Uterus (tissue), 4 donors: Measurements from ENCODE around the gene PARD3. TPM values are rescaled to one million over a fixed set of nuclear protein-coding genes. Genes with fewer than 3 reads are reported as not detected.

Source experiments
- DNase-seq, 2 donors: peaks; one replicate each; pipeline ENCODE4 v3.0.0-alpha.2; 2019 to 2020
- H3K27ac ChIP-seq, 2 donors: fragments of 200-600 bp; sonication (generic); 1 replicate in 1 of 2; 2 replicates in 1 of 2; pipeline ENCODE4 v1.5.1; 2016 to 2018
- H3K27me3 ChIP-seq, 2 donors: fragments of 200-600 bp; sonication (generic); one replicate each; pipeline ENCODE4 v1.5.1; 2018 to 2019; ENCODE audit warnings: control low read depth in 1 of 2
- H3K36me3 ChIP-seq, 2 donors: fragments of 200-600 bp; sonication (generic); one replicate each; pipeline ENCODE4 v1.5.1; 2019; ENCODE audit warnings: control low read depth in 1 of 2
- H3K4me1 ChIP-seq, 2 donors: fragments of 200-600 bp; sonication (generic); one replicate each; pipeline ENCODE4 v1.5.1; 2018 to 2019; ENCODE audit warnings: control low read depth in 1 of 2
- H3K4me3 ChIP-seq, 2 donors: fragments of 200-600 bp; sonication (generic); 1 replicate in 1 of 2; 2 replicates in 1 of 2; pipeline ENCODE4 v1.5.1; 2018 to 2019; ENCODE audit warnings: mild to moderate bottlenecking in 1 of 2
- H3K9me3 ChIP-seq, 2 donors: fragments of 200-600 bp; sonication (generic); one replicate each; pipeline ENCODE4 v1.5.1; 2019; ENCODE audit warnings: control low read depth in 1 of 2
- POLR2A ChIP-seq, 2 donors: fragments of 450-650 bp; IDR thresholded peaks; one replicate each; pipeline ENCODE4 v1.6.1; 2016; ENCODE audit warnings: antibody characterized with exemption in 2 of 2, mild to moderate bottlenecking in 1 of 2, moderate library complexity in 1 of 2
- intact Hi-C: fragments of 100-400 bp; cut with DNase I; formaldehyde crosslinking; loops from one replicate; pipeline ENCODE4 v1.15.1; 2023; ENCODE audit warnings: low total_unique reads
- total RNA-seq, 4 donors: library from RNA; depleted of rRNA in 3 of 4; stranded (reverse); fragments of >200 nt in 3 of 4; gene quantifications; one replicate each; pipeline versions ENCODE4 v1.1.0 to v1.2.4, GENCODE V29; 2014 to 2023
- TF ChIP-seq, protein P1 (sequence below), 4 experiments: fragments of 200-600 bp in 2 of 4; fragments of 450-650 bp in 2 of 4; sonication (generic) in 2 of 4; IDR thresholded peaks; one replicate each; pipeline ENCODE4 v1.5.1; 2016 to 2019; ENCODE audit warnings: antibody characterized with exemption in 4 of 4, mild to moderate bottlenecking in 2 of 4, moderate library complexity in 1 of 4
- donor health status: DM: yes; HTN: yes; CAD: no.

The PARD3 gene
- total RNA-seq, 4 donors from 2014 or later = 42.1 to 96.1 (median 51.5) TPM

- Histone ChIP-seq H3K9me3 (no peaks in the 10 kb centered on the region), H3K36me3 (no peaks in the 10 kb centered on the region), H3K4me3 (no peak overlapping the region), H3K27ac (no peak overlapping the region), H3K4me1 (no peaks in the 10 kb centered on the region), H3K27me3 (no peaks in the 10 kb centered on the region)
- TF ChIP-seq, protein P1, sequence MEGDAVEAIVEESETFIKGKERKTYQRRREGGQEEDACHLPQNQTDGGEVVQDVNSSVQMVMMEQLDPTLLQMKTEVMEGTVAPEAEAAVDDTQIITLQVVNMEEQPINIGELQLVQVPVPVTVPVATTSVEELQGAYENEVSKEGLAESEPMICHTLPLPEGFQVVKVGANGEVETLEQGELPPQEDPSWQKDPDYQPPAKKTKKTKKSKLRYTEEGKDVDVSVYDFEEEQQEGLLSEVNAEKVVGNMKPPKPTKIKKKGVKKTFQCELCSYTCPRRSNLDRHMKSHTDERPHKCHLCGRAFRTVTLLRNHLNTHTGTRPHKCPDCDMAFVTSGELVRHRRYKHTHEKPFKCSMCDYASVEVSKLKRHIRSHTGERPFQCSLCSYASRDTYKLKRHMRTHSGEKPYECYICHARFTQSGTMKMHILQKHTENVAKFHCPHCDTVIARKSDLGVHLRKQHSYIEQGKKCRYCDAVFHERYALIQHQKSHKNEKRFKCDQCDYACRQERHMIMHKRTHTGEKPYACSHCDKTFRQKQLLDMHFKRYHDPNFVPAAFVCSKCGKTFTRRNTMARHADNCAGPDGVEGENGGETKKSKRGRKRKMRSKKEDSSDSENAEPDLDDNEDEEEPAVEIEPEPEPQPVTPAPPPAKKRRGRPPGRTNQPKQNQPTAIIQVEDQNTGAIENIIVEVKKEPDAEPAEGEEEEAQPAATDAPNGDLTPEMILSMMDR (IDR thresholded peaks at IDR 0.05) = no peak
- no peak for TF ChIP-seq POLR2A (IDR thresholded peaks at IDR 0.05)
- intact Hi-C loops = no loop called here
- DNase-seq = no peak
These were observed 689.4 kb downstream of the PARD3 start for GRCh38 chr10:34125702-34126101.

- H3K27ac ChIP-seq = no peak overlapping the region
- no peaks in the 10 kb centered on the region for H3K27me3 ChIP-seq
- H3K9me3 ChIP-seq = no peaks in the 10 kb centered on the region
- no peaks in the 10 kb centered on the region for H3K4me1 ChIP-seq
- H3K4me3 ChIP-seq = no peak overlapping the region
- intact Hi-C loops = no loop called here
- H3K36me3 ChIP-seq = no peaks in the 10 kb centered on the region
- TF ChIP-seq, protein P1 (IDR thresholded peaks at IDR 0.05) = no peak
- TF ChIP-seq POLR2A (IDR thresholded peaks at IDR 0.05) = no peak
- DNase-seq = no peak
These were observed 690.5 kb downstream of the PARD3 start for GRCh38 chr10:34124522-34125035.

DNA sequence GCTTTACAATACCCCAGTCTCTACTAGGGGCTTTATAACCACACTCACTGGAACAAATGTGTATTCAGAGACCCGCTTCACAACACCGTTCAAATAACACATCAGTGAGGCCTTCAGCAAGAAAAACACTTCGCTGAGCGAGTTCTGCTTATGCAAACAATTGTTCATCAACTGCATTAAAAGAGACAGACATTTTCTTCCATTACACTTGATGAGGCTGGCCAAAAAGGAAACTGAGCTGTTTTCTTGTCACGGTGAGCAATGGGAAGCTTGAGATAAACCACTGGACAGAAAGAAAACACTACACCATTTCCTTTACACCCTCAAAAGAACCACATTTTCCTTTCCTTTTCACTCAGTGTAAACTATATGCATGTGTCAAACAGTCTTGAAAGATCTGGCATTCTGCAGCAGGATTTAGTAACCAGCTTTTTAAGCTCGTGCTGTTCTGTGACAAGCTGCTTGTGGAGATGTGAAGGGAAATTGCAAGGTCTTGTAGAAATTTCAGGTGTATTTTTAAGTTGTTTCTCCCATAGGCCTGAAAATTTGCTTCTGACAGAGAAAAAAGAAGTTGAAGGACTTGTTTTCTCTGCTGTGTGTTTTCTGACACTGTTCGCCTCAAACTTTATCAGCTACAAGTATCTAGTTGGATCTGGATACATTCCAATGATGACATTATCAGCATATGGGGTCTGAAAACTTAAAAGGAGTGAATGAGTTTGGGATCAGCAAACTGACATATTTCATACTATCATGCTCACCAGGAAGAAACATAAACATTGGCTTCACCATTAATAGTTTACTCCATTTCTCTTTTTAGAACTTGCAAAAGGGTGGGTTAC is 693.1 kb downstream of the PARD3 start:
- no peaks in the 10 kb centered on the region for H3K9me3 ChIP-seq
- no peak overlapping the region for H3K27ac ChIP-seq
- H3K4me3 ChIP-seq = no peak overlapping the region
- intact Hi-C loops = no loop called here
- no peaks in the 10 kb centered on the region for H3K27me3 ChIP-seq
- H3K4me1 ChIP-seq = no peaks in the 10 kb centered on the region
- TF ChIP-seq, protein P1 (IDR thresholded peaks at IDR 0.05) = no peak
- TF ChIP-seq POLR2A (IDR thresholded peaks at IDR 0.05) = no peak
- H3K36me3 ChIP-seq = no peaks in the 10 kb centered on the region
- DNase-seq = no peak

DNA sequence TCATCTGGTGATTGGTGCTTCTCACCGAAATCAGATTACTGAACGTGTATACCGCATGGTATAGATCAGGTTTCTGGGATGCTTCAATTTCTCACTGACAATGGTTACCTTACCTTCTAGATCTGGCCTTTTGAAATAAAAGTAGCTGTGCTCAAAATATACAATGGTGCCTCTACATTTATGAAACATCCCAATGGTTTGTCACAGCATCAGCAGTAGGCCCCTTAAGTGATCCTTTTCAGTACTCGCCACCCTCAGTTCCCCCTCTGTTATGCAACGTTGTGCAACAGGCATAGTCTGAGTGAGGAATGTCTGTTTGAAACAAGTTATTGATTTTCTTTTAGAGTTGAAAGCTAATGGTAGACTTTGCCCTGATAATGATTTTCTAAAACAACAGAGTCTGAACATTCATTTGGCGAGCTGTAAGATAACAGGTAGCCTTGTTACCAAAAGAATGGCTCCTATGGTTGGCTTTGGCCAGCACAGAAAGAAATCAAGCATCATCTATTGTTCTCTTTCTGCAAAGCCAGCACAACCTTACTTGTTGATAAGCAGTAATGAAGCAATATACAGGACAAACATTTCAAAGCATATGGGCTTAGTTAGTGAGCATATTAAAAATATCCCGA is 693.9 kb downstream of the PARD3 start:
- intact Hi-C loops = no loop called here
- Histone ChIP-seq H3K27ac (no peak overlapping the region), H3K4me1 (no peaks in the 10 kb centered on the region), H3K36me3 (no peaks in the 10 kb centered on the region), H3K4me3 (no peak overlapping the region), H3K9me3 (no peaks in the 10 kb centered on the region), H3K27me3 (no peaks in the 10 kb centered on the region)
- TF ChIP-seq, protein P1 (IDR thresholded peaks at IDR 0.05) = no peak
- no peak for TF ChIP-seq POLR2A (IDR thresholded peaks at IDR 0.05)
- no peak for DNase-seq

- Histone ChIP-seq H3K27me3 (no peaks in the 10 kb centered on the region), H3K4me3 (no peak overlapping the region), H3K27ac (no peak overlapping the region), H3K9me3 (no peaks in the 10 kb centered on the region), H3K4me1 (no peaks in the 10 kb centered on the region), H3K36me3 (no peaks in the 10 kb centered on the region)
- no peak for DNase-seq
- TF ChIP-seq, protein P1 (IDR thresholded peaks at IDR 0.05) = no peak
- no peak for TF ChIP-seq POLR2A (IDR thresholded peaks at IDR 0.05)
- intact Hi-C loops = no loop called here
These were observed 695.6 kb downstream of the PARD3 start for GRCh38 chr10:34119456-34119855.
